ENCODE measurements around the gene FTO. TPM values are rescaled to one million over a fixed set of nuclear protein-coding genes. Genes with fewer than 3 reads are reported as not detected.
"Not testable (repeated sequence)": the region's sequence is repeated elsewhere in the genome, so short reads cannot be mapped to it uniquely, and the experiment has no call there.

Gene FTO
- total RNA-seq, 1 donor from 2014 or later: 62.6 TPM

GRCh38 chr16:54165174-54165911, 461.4 kb downstream of the FTO start:
- DNase-seq: no peak

GRCh38 chr16:54165912-54166865, 462.2 kb downstream of the FTO start:
- no peak for DNase-seq

GRCh38 chr16:54169112-54169511, 465.2 kb downstream of the FTO start:
- no peak for DNase-seq

GRCh38 chr16:54171626-54172537, 467.9 kb downstream of the FTO start:
- no peak for DNase-seq

- DNase-seq: no peak
Observed at GRCh38 chr16:54173490-54173889, 469.5 kb downstream of the FTO start.

- no peak for DNase-seq
Observed at GRCh38 chr16:54174201-54174600, 470.2 kb downstream of the FTO start.

- no peak for DNase-seq
Observed at GRCh38 chr16:54174750-54175149, 470.8 kb downstream of the FTO start.

- DNase-seq: no peak
Observed at GRCh38 chr16:54175169-54175551, 471.2 kb downstream of the FTO start.

- DNase-seq: no peak
Observed at GRCh38 chr16:54175552-54176375, 471.8 kb downstream of the FTO start.

GRCh38 chr16:54176376-54176901, 472.5 kb downstream of the FTO start:
- DNase-seq: no peak

- no peak for DNase-seq
Observed at GRCh38 chr16:54177052-54177861, 473.3 kb downstream of the FTO start.

- no peak for DNase-seq
Observed at GRCh38 chr16:54177862-54178477, 474.0 kb downstream of the FTO start.

- no peak for DNase-seq
Observed at GRCh38 chr16:54178478-54178976, 474.6 kb downstream of the FTO start.

- no peak for DNase-seq
Observed at GRCh38 chr16:54180421-54181359, 476.7 kb downstream of the FTO start.

- DNase-seq: not testable (repeated sequence)
Observed at GRCh38 chr16:54181683-54182329, 477.9 kb downstream of the FTO start.

GRCh38 chr16:54185045-54185444, 481.1 kb downstream of the FTO start:
- no peak for DNase-seq

GRCh38 chr16:54191163-54191562, 487.2 kb downstream of the FTO start:
- DNase-seq: no peak

GRCh38 chr16:54191592-54191991, 487.6 kb downstream of the FTO start:
- DNase-seq: no peak
